Ovary (tissue), 3 donors: ENCODE measurements around the gene STXBP2.

Experiments
- POLR2A ChIP-seq: fragments of 450-650 bp; IDR thresholded peaks from one replicate; pipeline ENCODE4 v1.6.1; 2017; ENCODE audit warnings: antibody characterized with exemption, mild to moderate bottlenecking, moderate library complexity
- TF ChIP-seq, protein P1 (sequence below), 3 donors: fragments of 450-650 bp in 2 of 3; fragments of 200-600 bp in 1 of 3; IDR thresholded peaks; one replicate each; pipeline versions ENCODE4 v1.5.1 to v1.8.0; 2016 to 2022; ENCODE audit warnings: antibody characterized with exemption in 3 of 3, mild to moderate bottlenecking in 1 of 3
- donor health status: DM: no; HTN: no; CAD: no.

DNA sequence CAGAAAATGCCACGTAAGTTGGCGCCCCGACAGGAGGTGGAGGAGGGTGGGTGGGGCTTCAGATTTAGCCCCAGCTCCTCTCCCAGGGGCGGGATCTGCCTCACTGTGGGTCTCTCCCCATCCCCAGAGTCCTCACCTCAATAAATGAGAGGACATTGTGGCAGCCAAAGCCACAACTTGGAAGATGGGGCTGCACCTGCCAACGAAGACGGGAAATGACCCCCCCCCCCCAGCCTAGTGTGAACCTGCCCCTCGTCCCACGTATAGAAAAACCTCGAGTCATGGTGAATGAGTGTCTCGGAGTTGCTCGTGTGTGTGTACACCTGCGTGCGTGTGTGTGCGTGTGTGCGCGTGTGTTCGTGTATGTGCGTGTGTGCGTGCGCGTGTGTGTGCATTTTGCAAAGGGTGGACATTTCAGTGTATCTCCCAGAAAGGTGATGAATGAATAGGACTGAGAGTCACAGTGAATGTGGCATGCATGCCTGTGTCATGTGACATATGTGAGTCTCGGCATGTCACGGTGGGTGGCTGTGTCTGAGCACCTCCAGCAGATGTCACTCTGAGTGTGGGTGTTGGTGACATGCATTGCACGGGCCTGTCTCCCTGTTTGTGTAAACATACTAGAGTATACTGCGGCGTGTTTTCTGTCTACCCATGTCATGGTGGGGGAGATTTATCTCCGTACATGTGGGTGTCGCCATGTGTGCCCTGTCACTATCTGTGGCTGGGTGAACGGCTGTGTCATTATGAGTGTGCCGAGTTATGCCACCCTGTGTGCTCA, 42.3 kb downstream of the STXBP2 start:
- TF ChIP-seq POLR2A: no peak
- TF ChIP-seq, protein P1, sequence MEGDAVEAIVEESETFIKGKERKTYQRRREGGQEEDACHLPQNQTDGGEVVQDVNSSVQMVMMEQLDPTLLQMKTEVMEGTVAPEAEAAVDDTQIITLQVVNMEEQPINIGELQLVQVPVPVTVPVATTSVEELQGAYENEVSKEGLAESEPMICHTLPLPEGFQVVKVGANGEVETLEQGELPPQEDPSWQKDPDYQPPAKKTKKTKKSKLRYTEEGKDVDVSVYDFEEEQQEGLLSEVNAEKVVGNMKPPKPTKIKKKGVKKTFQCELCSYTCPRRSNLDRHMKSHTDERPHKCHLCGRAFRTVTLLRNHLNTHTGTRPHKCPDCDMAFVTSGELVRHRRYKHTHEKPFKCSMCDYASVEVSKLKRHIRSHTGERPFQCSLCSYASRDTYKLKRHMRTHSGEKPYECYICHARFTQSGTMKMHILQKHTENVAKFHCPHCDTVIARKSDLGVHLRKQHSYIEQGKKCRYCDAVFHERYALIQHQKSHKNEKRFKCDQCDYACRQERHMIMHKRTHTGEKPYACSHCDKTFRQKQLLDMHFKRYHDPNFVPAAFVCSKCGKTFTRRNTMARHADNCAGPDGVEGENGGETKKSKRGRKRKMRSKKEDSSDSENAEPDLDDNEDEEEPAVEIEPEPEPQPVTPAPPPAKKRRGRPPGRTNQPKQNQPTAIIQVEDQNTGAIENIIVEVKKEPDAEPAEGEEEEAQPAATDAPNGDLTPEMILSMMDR (IDR thresholded peaks at IDR 0.05): no peak
